Measurements from ENCODE around the gene DUSP23. TPM values are rescaled to one million over a fixed set of nuclear protein-coding genes. Genes with fewer than 3 reads are reported as not detected.

Gene DUSP23
- polyA plus RNA-seq, 3 donors = 22.1 to 34.1 (median 31.5) TPM

Other genes with a start within 250 kb of the DUSP23 start
- gene OR10J5, start 245.0 kb upstream of the DUSP23 start, polyA plus RNA-seq (ENCODE audit: insufficient read length in 3 of 3) = not detected
- not detected for gene APCS, start 193.1 kb upstream of the DUSP23 start, polyA plus RNA-seq (ENCODE audit: insufficient read length in 3 of 3)
- not detected for gene CRP, start 66.4 kb upstream of the DUSP23 start, polyA plus RNA-seq (ENCODE audit: insufficient read length in 3 of 3)
- under 1 TPM; 0.19 to 0.32 (median 0.20) TPM for gene FCRL6, start 21.4 kb downstream of the DUSP23 start, polyA plus RNA-seq (ENCODE audit: insufficient read length in 3 of 3)
- gene SLAMF8, start 45.9 kb downstream of the DUSP23 start, polyA plus RNA-seq (ENCODE audit: insufficient read length in 3 of 3) = under 1 TPM; 0.65 to 0.96 (median 0.91) TPM
- gene VSIG8, start 81.7 kb downstream of the DUSP23 start, polyA plus RNA-seq (ENCODE audit: insufficient read length in 3 of 3) = 1 to 10 TPM in 1 of 3 donors, under 1 TPM in 2; 0.30 to 1.2 (median 0.32) TPM
- gene CFAP45, start 119.2 kb downstream of the DUSP23 start, polyA plus RNA-seq (ENCODE audit: insufficient read length in 3 of 3) = 1 to 10 TPM; 3.0 to 4.4 (median 3.1) TPM
- gene TAGLN2, start 144.5 kb downstream of the DUSP23 start, polyA plus RNA-seq (ENCODE audit: insufficient read length in 3 of 3) = 100 to 1,000 TPM; 119 to 150 (median 126) TPM
- 10 to 100 TPM; 12.7 to 19.9 (median 18.1) TPM for gene IGSF9, start 164.7 kb downstream of the DUSP23 start, polyA plus RNA-seq (ENCODE audit: insufficient read length in 3 of 3)
- gene SLAMF9, start 173.3 kb downstream of the DUSP23 start, polyA plus RNA-seq (ENCODE audit: insufficient read length in 3 of 3) = not detected

Measured in renal cortex interstitium (tissue), 3 donors.